GM19467 (cell line): ENCODE data around the gene TBL1XR1.

Source experiments
- ATAC-seq: cut with Tn5 transposase; IDR thresholded peaks from one replicate; pipeline ENCODE4 v1.9.1; 2021; ENCODE audit warnings: mild to moderate bottlenecking, moderate library complexity; ENCODE audit not compliant: unreplicated experiment

Gene TBL1XR1

GRCh38 chr3:177110895-177111294, 86.4 kb downstream of the TBL1XR1 start:
- no peak for ATAC-seq

- no peak for ATAC-seq
Observed at GRCh38 chr3:177110386-177110785, 86.9 kb downstream of the TBL1XR1 start.

GRCh38 chr3:177109688-177110330, 87.5 kb downstream of the TBL1XR1 start:
- no peak for ATAC-seq

- ATAC-seq, result no peak
Observed at GRCh38 chr3:177108648-177109047, 88.6 kb downstream of the TBL1XR1 start.

- no peak for ATAC-seq
Observed at GRCh38 chr3:177107461-177108239, 89.6 kb downstream of the TBL1XR1 start.

GRCh38 chr3:177106594-177106993, 90.7 kb downstream of the TBL1XR1 start:
- no peak for ATAC-seq

- peak; percentile 45 for ATAC-seq
Observed at GRCh38 chr3:177106184-177106583, 91.1 kb downstream of the TBL1XR1 start.

GRCh38 chr3:177105623-177106022, 91.7 kb downstream of the TBL1XR1 start:
- ATAC-seq, result no peak

- no peak for ATAC-seq
Observed at GRCh38 chr3:177104299-177104992, 92.8 kb downstream of the TBL1XR1 start.

GRCh38 chr3:177102553-177102952, 94.7 kb downstream of the TBL1XR1 start:
- no peak for ATAC-seq

- no peak for ATAC-seq
Observed at GRCh38 chr3:177098551-177098950, 98.7 kb downstream of the TBL1XR1 start.

- ATAC-seq, result no peak
Observed at GRCh38 chr3:177096615-177097014, 100.7 kb downstream of the TBL1XR1 start.

GRCh38 chr3:177093966-177094365, 103.3 kb downstream of the TBL1XR1 start:
- no peak for ATAC-seq

- no peak for ATAC-seq
Observed at GRCh38 chr3:177089901-177090300, 107.4 kb downstream of the TBL1XR1 start.

- ATAC-seq, result no peak
Observed at GRCh38 chr3:177089110-177089509, 108.2 kb downstream of the TBL1XR1 start.

- ATAC-seq, result no peak
Observed at GRCh38 chr3:177085794-177086193, 111.5 kb downstream of the TBL1XR1 start.

- ATAC-seq, result no peak
Observed at GRCh38 chr3:177084616-177085015, 112.7 kb downstream of the TBL1XR1 start.

GRCh38 chr3:177080122-177080521, 117.2 kb downstream of the TBL1XR1 start:
- no peak for ATAC-seq

GRCh38 chr3:177079684-177080083, 117.6 kb downstream of the TBL1XR1 start:
- ATAC-seq, result no peak

GRCh38 chr3:177071496-177072156, 125.7 kb downstream of the TBL1XR1 start:
- ATAC-seq, result no peak
